Measurements from ENCODE around the gene TRAPPC2L. TPM values are rescaled to one million over a fixed set of nuclear protein-coding genes. Genes with fewer than 3 reads are reported as not detected.
"Not testable (repeated sequence)": the region's sequence is repeated elsewhere in the genome, so short reads cannot be mapped to it uniquely, and the experiment has no call there.

TRAPPC2L gene
- total RNA-seq, 1 experiment from 2014 or later: 35.6 TPM

GRCh38 chr16:88888057-88888456 lies 31.1 kb downstream of the TRAPPC2L start:
- Histone ChIP-seq H3K36me3 (no peaks in the 10 kb centered on the region), H3K4me3 (no peak overlapping the region), H3K27me3 (no peaks in the 10 kb centered on the region), H3K9me3 (no peaks in the 10 kb centered on the region)
- no peak for DNase-seq

GRCh38 chr16:88888461-88889387 lies 31.8 kb downstream of the TRAPPC2L start:
- Histone ChIP-seq H3K36me3 (no peaks in the 10 kb centered on the region), H3K9me3 (no peaks in the 10 kb centered on the region), H3K4me3 (no peak overlapping the region), H3K27me3 (no peaks in the 10 kb centered on the region)
- no peak for DNase-seq

GRCh38 chr16:88889702-88890352 lies 32.9 kb downstream of the TRAPPC2L start:
- not testable (repeated sequence) for H3K36me3 ChIP-seq, H3K27me3 ChIP-seq, H3K4me3 ChIP-seq, DNase-seq, H3K9me3 ChIP-seq

- no peaks in the 10 kb centered on the region for H3K9me3 ChIP-seq
- no peak for DNase-seq
- no peaks in the 10 kb centered on the region for H3K36me3 ChIP-seq
- no peaks in the 10 kb centered on the region for H3K27me3 ChIP-seq
- no peak overlapping the region for H3K4me3 ChIP-seq
Measured at GRCh38 chr16:88891083-88891482, 34.2 kb downstream of the TRAPPC2L start.

- H3K4me3 ChIP-seq: no peak overlapping the region
- H3K36me3 ChIP-seq: no peaks in the 10 kb centered on the region
- H3K27me3 ChIP-seq: no peaks in the 10 kb centered on the region
- no peaks in the 10 kb centered on the region for H3K9me3 ChIP-seq
- DNase-seq: no peak
Measured at GRCh38 chr16:88892065-88892464, 35.1 kb downstream of the TRAPPC2L start.

DNA sequence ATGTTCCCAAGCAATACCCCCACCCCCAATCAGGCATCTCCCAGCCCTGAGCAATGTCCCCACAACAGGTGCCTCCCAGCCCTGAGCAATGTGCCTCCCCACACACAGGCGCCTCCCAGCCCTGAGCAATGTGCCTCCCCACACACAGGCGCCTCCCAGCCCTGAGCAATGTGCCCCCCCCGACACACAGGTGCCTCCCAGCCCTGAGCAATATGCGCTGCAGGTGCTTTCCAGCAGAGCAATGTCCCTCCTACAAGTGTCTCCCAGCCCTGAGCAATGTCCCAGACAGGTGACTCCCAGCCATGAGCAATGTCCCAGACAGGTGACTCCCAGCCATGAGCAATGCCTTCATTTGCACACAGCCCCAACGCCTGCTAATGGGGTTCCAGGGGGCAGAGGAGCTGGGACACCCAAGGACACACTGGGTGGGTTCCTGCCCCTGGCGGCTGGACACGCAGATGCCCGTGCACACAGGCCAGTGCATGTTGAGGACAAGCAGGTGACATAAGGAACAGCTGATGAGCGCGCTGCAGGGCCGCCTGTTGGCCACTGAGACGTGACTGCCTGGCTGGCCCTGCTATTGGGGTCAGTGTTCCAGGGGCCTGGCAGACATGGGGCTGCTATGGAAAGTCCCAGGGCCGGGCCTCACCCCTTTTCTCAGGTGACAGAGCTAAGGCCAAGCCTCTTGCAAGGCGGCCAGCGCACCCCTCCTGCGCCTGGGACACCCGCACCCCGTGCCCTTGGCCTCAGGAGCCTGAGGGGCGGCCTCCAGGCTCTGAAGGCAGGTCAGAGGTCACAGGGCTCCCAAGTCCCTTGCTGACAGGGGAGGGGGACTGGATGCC lies 36.4 kb downstream of the TRAPPC2L start:
- H3K9me3 ChIP-seq: no peaks in the 10 kb centered on the region
- no peak overlapping the region for H3K4me3 ChIP-seq
- H3K36me3 ChIP-seq: no peaks in the 10 kb centered on the region
- no peak for DNase-seq
- H3K27me3 ChIP-seq: no peaks in the 10 kb centered on the region

- not testable (repeated sequence) for H3K36me3 ChIP-seq, H3K27me3 ChIP-seq, H3K9me3 ChIP-seq, H3K4me3 ChIP-seq, DNase-seq
Measured at GRCh38 chr16:88894266-88894665, 37.3 kb downstream of the TRAPPC2L start.

- Histone ChIP-seq H3K27me3 (no peaks in the 10 kb centered on the region), H3K9me3 (no peaks in the 10 kb centered on the region), H3K4me3 (no peak overlapping the region), H3K36me3 (no peaks in the 10 kb centered on the region)
- DNase-seq: no peak
Measured at GRCh38 chr16:88894681-88895300, 37.9 kb downstream of the TRAPPC2L start.

- Histone ChIP-seq H3K9me3 (no peaks in the 10 kb centered on the region), H3K36me3 (no peaks in the 10 kb centered on the region), H3K27me3 (no peaks in the 10 kb centered on the region), H3K4me3 (no peak overlapping the region)
- DNase-seq: no peak
Measured at GRCh38 chr16:88895335-88895734, 38.4 kb downstream of the TRAPPC2L start.

GRCh38 chr16:88896238-88897070 lies 39.5 kb downstream of the TRAPPC2L start:
- Histone ChIP-seq H3K27me3 (no peaks in the 10 kb centered on the region), H3K9me3 (no peaks in the 10 kb centered on the region), H3K4me3 (no peak overlapping the region), H3K36me3 (no peaks in the 10 kb centered on the region)
- no peak for DNase-seq

DNA sequence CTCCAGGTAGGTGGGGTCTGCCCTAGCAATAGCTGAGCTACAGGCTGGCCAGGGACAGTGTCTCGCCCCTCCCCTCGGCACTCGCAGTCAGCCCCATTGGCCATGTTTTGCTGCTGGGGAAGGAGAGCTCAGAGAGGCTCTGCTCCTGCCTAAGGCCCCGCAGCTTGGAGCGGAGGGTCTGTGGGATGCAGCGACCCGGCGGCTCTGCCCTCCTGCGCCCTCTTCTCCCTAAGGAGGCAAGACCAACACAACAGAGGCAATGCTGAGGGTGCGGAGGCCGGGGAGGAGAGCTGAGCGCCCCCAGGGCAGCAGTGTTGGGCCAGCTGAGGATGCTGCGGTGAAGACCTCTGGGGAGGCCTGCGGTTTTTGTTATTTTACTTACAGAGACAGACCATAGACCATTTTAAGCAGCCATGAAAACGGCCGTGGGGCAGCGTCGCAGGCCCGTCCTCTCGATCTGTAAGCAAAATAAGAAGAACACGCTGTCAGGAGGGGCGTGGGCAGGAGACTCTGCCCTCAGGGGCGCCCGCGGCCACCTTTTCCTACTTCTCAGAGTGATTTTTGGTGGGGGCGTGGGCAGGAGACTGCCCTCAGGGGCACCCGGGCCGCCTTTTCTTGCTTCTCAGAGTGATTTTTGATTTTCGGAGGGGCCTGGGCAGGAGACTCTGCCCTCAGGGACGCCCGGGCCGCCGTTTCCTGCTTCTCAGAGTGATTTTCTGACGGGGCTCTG lies 40.9 kb downstream of the TRAPPC2L start:
- Histone ChIP-seq H3K27me3 (no peaks in the 10 kb centered on the region), H3K36me3 (no peaks in the 10 kb centered on the region), H3K4me3 (no peak overlapping the region), H3K9me3 (no peaks in the 10 kb centered on the region)
- no peak for DNase-seq

DNA sequence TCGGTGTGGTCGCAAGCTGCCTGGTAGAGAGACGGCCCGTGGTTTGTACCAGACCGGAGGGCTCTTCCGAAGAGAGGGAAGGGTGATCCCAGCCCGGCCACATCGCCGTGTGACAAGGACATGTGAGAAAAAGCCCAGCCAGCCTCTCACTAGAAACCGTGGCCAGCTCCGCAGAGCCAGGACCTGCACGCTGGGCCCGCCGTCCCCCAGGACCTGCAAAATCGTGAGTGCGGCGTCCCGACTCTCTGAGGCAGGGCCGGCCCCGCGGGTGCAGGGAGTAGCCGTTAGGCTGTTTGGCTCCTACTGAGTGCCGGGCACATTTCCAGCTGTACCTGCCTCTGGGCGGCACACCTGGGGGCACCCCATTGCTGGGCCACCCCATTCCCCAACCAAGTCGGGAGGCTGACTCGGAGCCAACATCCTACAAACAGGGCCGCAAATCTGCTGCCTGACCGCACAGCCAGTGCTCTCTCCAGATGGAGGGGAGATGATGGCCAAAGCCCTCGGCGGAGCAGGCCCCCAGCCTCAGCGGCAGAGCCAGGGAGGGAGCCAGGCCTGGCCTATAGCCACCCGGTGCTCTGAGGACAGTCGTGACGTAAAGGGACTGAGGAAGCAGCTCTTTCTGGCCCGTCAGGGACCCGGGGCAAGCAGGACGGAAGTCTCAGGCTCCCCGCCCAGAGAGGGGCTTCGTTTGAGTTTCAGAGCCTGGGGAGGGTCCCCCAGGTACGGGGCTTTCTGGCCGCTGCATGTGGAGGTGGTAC lies 43.2 kb downstream of the TRAPPC2L start:
- Histone ChIP-seq H3K36me3 (no peaks in the 10 kb centered on the region), H3K4me3 (no peak overlapping the region), H3K9me3 (no peaks in the 10 kb centered on the region), H3K27me3 (no peaks in the 10 kb centered on the region)
- DNase-seq: no peak

DNA sequence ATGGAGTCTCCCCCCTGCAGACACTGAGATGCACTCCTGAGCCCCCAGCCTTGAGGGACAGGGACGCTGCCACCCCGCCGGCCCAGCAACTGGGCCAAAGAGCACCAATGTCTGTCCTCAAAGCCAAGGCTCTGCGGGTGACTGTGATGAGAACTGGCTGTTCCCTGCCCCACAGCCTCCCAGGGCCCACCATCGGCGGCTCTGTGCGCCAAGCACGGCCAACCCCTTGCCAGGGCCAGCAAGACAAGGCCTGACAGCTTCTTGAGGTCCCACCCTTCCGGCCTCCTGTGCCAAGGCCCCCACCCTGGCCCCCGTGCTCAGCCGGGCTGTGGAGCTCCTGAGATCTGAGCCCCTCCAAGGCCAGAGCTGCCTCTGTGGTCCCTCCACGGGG lies 43.7 kb downstream of the TRAPPC2L start:
- H3K36me3 ChIP-seq: no peaks in the 10 kb centered on the region
- no peaks in the 10 kb centered on the region for H3K27me3 ChIP-seq
- no peak for DNase-seq
- no peaks in the 10 kb centered on the region for H3K9me3 ChIP-seq
- H3K4me3 ChIP-seq: no peak overlapping the region

- DNase-seq: no peak
- H3K4me3 ChIP-seq: no peak overlapping the region
- H3K9me3 ChIP-seq: no peaks in the 10 kb centered on the region
- H3K36me3 ChIP-seq: no peaks in the 10 kb centered on the region
- H3K27me3 ChIP-seq: no peaks in the 10 kb centered on the region
Measured at GRCh38 chr16:88901718-88902337, 44.9 kb downstream of the TRAPPC2L start.

All from MG63 (cell line).